Measurements from ENCODE around the gene SULT1A3. TPM values are rescaled to one million over a fixed set of nuclear protein-coding genes. Genes with fewer than 3 reads are reported as not detected.

Gene SULT1A3

Small RNAs within 50 kb of the gene (small RNA-seq; reads per million reads assigned to genes)
- gene AC106782.4 (ENCODE audit: low read depth), result not detected

Measured in mesenchymal stem cell (in vitro differentiated cells and primary cell).